A549 (cell line): ENCODE measurements around the gene SLC39A11. TPM values are rescaled to one million over a fixed set of nuclear protein-coding genes. Genes with fewer than 3 reads are reported as not detected.

Source experiments
- ATAC-seq, 2 experiments: fragments of 200-7000 bp in 1 of 2; fragments of >200 bp in 1 of 2; cut with Nextera tagmentation in 1 of 2; cut with Tn5 transposase in 1 of 2; 3 replicates each; pipeline versions ENCODE4 v1.8.0 to v1.9.1; 2018 to 2020; ENCODE audit warnings: mild to moderate bottlenecking in 1 of 2, moderate library complexity in 1 of 2
- CTCF ChIA-PET: fragments of 300-600 bp; sonication (Branson Sonifier 250); formaldehyde crosslinking; extraction: SDS; loops from one replicate; lab custom pipeline; 2021; ENCODE audit warnings: antibody characterized with exemption, inconsistent platforms; lab: Yijun Ruan, JAX
- POLR2A ChIA-PET: fragments of 350-600 bp; formaldehyde crosslinking; extraction: SDS; loops from one replicate; lab custom pipeline; 2021; ENCODE audit warnings: antibody characterized with exemption, inconsistent platforms; lab: Yijun Ruan, JAX
- DNase-seq, 2 experiments: peaks; one replicate each; pipeline versions ENCODE4 v3.0.0 to v3.0.0-alpha.2; 2011 to 2016; ENCODE audit warnings: low read depth in 1 of 2, low spot score in 1 of 2
- FAIRE-seq: peaks from 2 replicates; lab custom pipeline; 2011; peaks lifted over from hg19 to GRCh38; lab: Jason Lieb, UNC
- H3K27ac ChIP-seq, 2 experiments: fragments of >200 bp; sonication (Bioruptor Twin); formaldehyde crosslinking; 3 replicates each; pipeline ENCODE4 v1.5.1; 2016 to 2017
- H3K4me1 ChIP-seq: fragments of >200 bp; sonication (Bioruptor Twin); formaldehyde crosslinking; 3 replicates; pipeline ENCODE4 v1.6.1; 2016
- H3K4me2 ChIP-seq: fragments of >200 bp; sonication (Bioruptor Twin); formaldehyde crosslinking; 3 replicates; pipeline ENCODE4 v1.6.1; 2016
- H3K4me3 ChIP-seq: fragments of >200 bp; sonication (Bioruptor Twin); formaldehyde crosslinking; 3 replicates; pipeline ENCODE4 v1.5.1; 2016
- H3K9me3 ChIP-seq: fragments of >200 bp; sonication (Bioruptor Twin); formaldehyde crosslinking; 3 replicates; pipeline ENCODE4 v1.6.1; 2016
- CBX8 ChIP-seq: fragments of 200-600 bp; sonication (generic); IDR thresholded peaks from 2 replicates; pipeline ENCODE4 v1.6.1; 2016
- CHD2 ChIP-seq: fragments of 150-350 bp; IDR thresholded peaks from 2 replicates; pipeline ENCODE4 v1.6.1; 2014; ENCODE audit warnings: low read length; ENCODE audit not compliant: partially characterized antibody
- CTCF ChIP-seq: fragments of >200 bp; sonication (Bioruptor Twin); formaldehyde crosslinking; IDR thresholded peaks from 3 replicates; pipeline ENCODE4 v1.5.1; 2016
- EHF ChIP-seq: fragments of 250-450 bp; sonication (Bioruptor Pico); IDR thresholded peaks from 2 replicates; pipeline ENCODE4 v1.5.0; 2020; ENCODE audit warnings: mild to moderate bottlenecking
- EHMT2 ChIP-seq: fragments of 200-600 bp; sonication (generic); IDR thresholded peaks from 2 replicates; pipeline ENCODE4 v1.6.1; 2016; ENCODE audit warnings: antibody characterized with exemption, low read depth, mild to moderate bottlenecking, moderate library complexity
- ESRRA ChIP-seq: fragments of 150-350 bp; IDR thresholded peaks from 2 replicates; pipeline ENCODE4 v1.6.1; 2014; ENCODE audit warnings: mild to moderate bottlenecking, low read length, borderline replicate concordance
- FOSL2 ChIP-seq, 2 experiments: fragments of 450-650 bp in 1 of 2; fragments of >200 bp in 1 of 2; sonication (Bioruptor Twin) in 1 of 2; formaldehyde crosslinking; IDR thresholded peaks; 2 replicates each; pipeline versions ENCODE4 v1.5.0 to v1.6.1; 2016 to 2020; ENCODE audit warnings: mild to moderate bottlenecking in 1 of 2, moderate library complexity in 1 of 2
- GATA3 ChIP-seq: IDR thresholded peaks from 2 replicates; pipeline ENCODE4 v1.6.1; 2012; ENCODE audit warnings: borderline replicate concordance
- HDAC2 ChIP-seq: fragments of 200-600 bp; sonication (generic); IDR thresholded peaks from 2 replicates; pipeline ENCODE4 v1.6.1; 2016
- HEYL ChIP-seq: fragments of 250-450 bp; sonication (Bioruptor Pico); IDR thresholded peaks from 2 replicates; pipeline ENCODE4 v1.8.0; 2021; ENCODE audit warnings: mild to moderate bottlenecking, moderate library complexity
- HOXB13 ChIP-seq: fragments of 250-450 bp; sonication (Bioruptor Pico); IDR thresholded peaks from 2 replicates; pipeline ENCODE4 v1.5.0; 2020; ENCODE audit warnings: low read depth, mild to moderate bottlenecking, moderate library complexity
- HOXB5 ChIP-seq: fragments of 250-450 bp; sonication (Bioruptor Pico); IDR thresholded peaks from 2 replicates; pipeline ENCODE4 v1.5.0; 2020; ENCODE audit warnings: mild to moderate bottlenecking, moderate library complexity
- JUN ChIP-seq, 2 experiments: fragments of >200 bp; sonication (Bioruptor Twin); formaldehyde crosslinking; IDR thresholded peaks; 2 replicates in 1 of 2; 3 replicates in 1 of 2; pipeline ENCODE4 v1.6.1; 2016 to 2017
- MAFK ChIP-seq: fragments of 450-650 bp; IDR thresholded peaks from 2 replicates; pipeline ENCODE4 v1.6.1; 2014; ENCODE audit not compliant: partially characterized antibody
- MYC ChIP-seq: IDR thresholded peaks from 2 replicates; pipeline ENCODE4 v1.6.1; 2012; ENCODE audit warnings: mild to moderate bottlenecking, inconsistent platforms, low read length, improper control_type of control experiment, borderline replicate concordance
- NPAS2 ChIP-seq: fragments of 250-450 bp; sonication (Bioruptor Pico); IDR thresholded peaks from 2 replicates; pipeline ENCODE4 v1.8.0; 2022; ENCODE audit warnings: mild to moderate bottlenecking, moderate library complexity, borderline replicate concordance
- PBX3 ChIP-seq: IDR thresholded peaks from 2 replicates; pipeline ENCODE4 v1.6.1; 2012
- PHF8 ChIP-seq: fragments of 200-600 bp; sonication (generic); IDR thresholded peaks from 2 replicates; pipeline ENCODE4 v1.6.1; 2016; ENCODE audit warnings: low read depth, mild to moderate bottlenecking, antibody characterized with exemption, moderate library complexity, borderline replicate concordance
- RAD21 ChIP-seq, 2 experiments: fragments of >200 bp in 1 of 2; sonication (Bioruptor Twin) in 1 of 2; formaldehyde crosslinking in 1 of 2; IDR thresholded peaks in 1 of 2; conservative IDR thresholded peaks in 1 of 2; 2 replicates in 1 of 2; 3 replicates in 1 of 2; pipeline ENCODE4 v1.6.1; 2012 to 2018; ENCODE audit warnings: inconsistent platforms in 1 of 2
- RCOR1 ChIP-seq: fragments of 150-350 bp; IDR thresholded peaks from 2 replicates; pipeline ENCODE4 v1.6.1; 2014; ENCODE audit warnings: antibody characterized with exemption, low read length, low read depth
- REST ChIP-seq: fragments of 200-600 bp; sonication (generic); IDR thresholded peaks from 2 replicates; pipeline ENCODE4 v1.6.1; 2016; ENCODE audit warnings: antibody characterized with exemption, mild to moderate bottlenecking, moderate library complexity
- SREBF2 ChIP-seq: fragments of 450-650 bp; IDR thresholded peaks from 2 replicates; pipeline ENCODE4 v1.6.1; 2014; ENCODE audit warnings: mild to moderate bottlenecking, moderate library complexity
- TP53 ChIP-seq: fragments of 250-450 bp; sonication (Bioruptor Pico); IDR thresholded peaks from 2 replicates; pipeline ENCODE4 v1.5.0; 2021; ENCODE audit warnings: mild to moderate bottlenecking, moderate library complexity
- ZSCAN20 ChIP-seq: fragments of 250-450 bp; sonication (Bioruptor Pico); IDR thresholded peaks from 2 replicates; pipeline ENCODE4 v1.8.0; 2022; ENCODE audit warnings: mild to moderate bottlenecking, moderate library complexity
- WGBS: methylation state at CpG from one replicate; pipeline ENCODE4 v1.1.6; 2017; ENCODE audit errors: missing lambda C conversion rate; 5-methylcytosine and 5-hydroxymethylcytosine counted together
- polyA plus RNA-seq, 4 experiments: library from polyadenylated mRNA; depleted of rRNA in 3 of 4; stranded (reverse); fragments of >200 nt; fragmentation: RNase III in 1 of 4; extraction: RNeasy Plus Mini Kit Qiagen cat#74134 plus additional on column Dnase treatment in 1 of 4; gene quantifications; 2 replicates in 3 of 4; 3 replicates in 1 of 4; pipeline ENCODE4 v1.2.3, GENCODE V29; 2011 to 2017
- TF ChIP-seq, protein P1 (sequence below): fragments of 250-450 bp; sonication (Bioruptor Pico); IDR thresholded peaks from 2 replicates; pipeline ENCODE4 v1.5.0; 2020; ENCODE audit warnings: low read depth, mild to moderate bottlenecking, moderate library complexity
- TF ChIP-seq, protein P2 (sequence below): fragments of 150-350 bp; IDR thresholded peaks from 2 replicates; pipeline ENCODE4 v1.6.1; 2014; ENCODE audit warnings: low read depth, mild to moderate bottlenecking, low read length
- TF ChIP-seq, protein P3 (sequence below): fragments of >200 bp; sonication (Bioruptor Twin); formaldehyde crosslinking; IDR thresholded peaks from 2 replicates; pipeline ENCODE4 v1.6.1; 2016

The SLC39A11 gene
- polyA plus RNA-seq, 2 of the 4 experiments (the other 2 are of a cell fraction) = 18.4 to 25.2 TPM

- Histone ChIP-seq H3K4me2 (no peak overlapping the region), H3K4me1 (peaks cover 12% of the 10 kb centered on the region), H3K27ac (no peak overlapping the region), H3K4me3 (no peak overlapping the region), H3K9me3 (no peaks in the 10 kb centered on the region)
- POLR2A ChIA-PET = no interaction called here
- FAIRE-seq = no peak
- TF ChIP-seq RCOR1 (no peak), MAFK (no peak), MYC (no peak), PHF8 (no peak), CBX8 (no peak), ZSCAN20 (CRISPR knock-in tag) (no peak), TP53 (CRISPR knock-in tag) (no peak), HDAC2 (no peak), GATA3 (no peak), PBX3 (no peak), NPAS2 (no peak), FOSL2 (IDR thresholded peaks at IDR 0.05) (no peak), FOSL2 (CRISPR knock-in tag; IDR thresholded peaks at IDR 0.05) (no peak), REST (no peak), EHMT2 (no peak), SREBF2 (no peak), JUN (IDR thresholded peaks at IDR 0.05) (no peak), ESRRA (no peak)
- TF ChIP-seq, protein P1, sequence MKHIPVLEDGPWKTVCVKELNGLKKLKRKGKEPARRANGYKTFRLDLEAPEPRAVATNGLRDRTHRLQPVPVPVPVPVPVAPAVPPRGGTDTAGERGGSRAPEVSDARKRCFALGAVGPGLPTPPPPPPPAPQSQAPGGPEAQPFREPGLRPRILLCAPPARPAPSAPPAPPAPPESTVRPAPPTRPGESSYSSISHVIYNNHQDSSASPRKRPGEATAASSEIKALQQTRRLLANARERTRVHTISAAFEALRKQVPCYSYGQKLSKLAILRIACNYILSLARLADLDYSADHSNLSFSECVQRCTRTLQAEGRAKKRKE (CRISPR knock-in tag) = no peak
- TF ChIP-seq, protein P2, sequence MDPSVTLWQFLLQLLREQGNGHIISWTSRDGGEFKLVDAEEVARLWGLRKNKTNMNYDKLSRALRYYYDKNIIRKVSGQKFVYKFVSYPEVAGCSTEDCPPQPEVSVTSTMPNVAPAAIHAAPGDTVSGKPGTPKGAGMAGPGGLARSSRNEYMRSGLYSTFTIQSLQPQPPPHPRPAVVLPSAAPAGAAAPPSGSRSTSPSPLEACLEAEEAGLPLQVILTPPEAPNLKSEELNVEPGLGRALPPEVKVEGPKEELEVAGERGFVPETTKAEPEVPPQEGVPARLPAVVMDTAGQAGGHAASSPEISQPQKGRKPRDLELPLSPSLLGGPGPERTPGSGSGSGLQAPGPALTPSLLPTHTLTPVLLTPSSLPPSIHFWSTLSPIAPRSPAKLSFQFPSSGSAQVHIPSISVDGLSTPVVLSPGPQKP = no peak
- no peak for ATAC-seq
- CTCF ChIA-PET = no interaction called here
- 78% methylated on average over 8 of the region's 8 CpGs for WGBS
- no peak for DNase-seq
Measured at GRCh38 chr17:72887322-72887721, 205.2 kb downstream of the SLC39A11 start.

DNA sequence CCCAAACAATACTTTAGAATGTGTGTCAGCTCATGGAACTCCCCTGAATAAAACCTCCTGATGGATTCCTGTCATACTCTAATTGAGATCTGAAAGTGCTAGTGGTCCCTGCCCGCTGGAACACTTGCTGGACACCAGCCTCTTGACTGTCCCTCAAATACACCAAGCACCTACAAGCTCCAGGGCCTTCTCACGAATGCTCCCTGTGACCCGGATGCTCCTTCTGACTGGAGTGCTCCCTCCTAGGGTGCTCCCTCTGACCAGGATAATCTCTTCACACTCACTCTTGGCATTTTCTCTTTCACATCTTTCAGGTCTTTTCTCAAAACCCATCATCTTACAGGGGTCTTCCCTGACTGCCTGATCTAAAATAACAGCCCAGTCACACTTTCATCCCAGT, 205.9 kb downstream of the SLC39A11 start:
- Histone ChIP-seq H3K9me3 (no peaks in the 10 kb centered on the region), H3K27ac (no peak overlapping the region), H3K4me1 (peaks cover 12% of the 10 kb centered on the region), H3K4me3 (no peak overlapping the region), H3K4me2 (no peak overlapping the region)
- ChIA-PET CTCF (no interaction called here), POLR2A (no interaction called here)
- FAIRE-seq = no peak
- no peak for ATAC-seq
- WGBS = 99% methylated on average over 3 of the region's 3 CpGs
- DNase-seq = no peak
- TF ChIP-seq, protein P3, sequence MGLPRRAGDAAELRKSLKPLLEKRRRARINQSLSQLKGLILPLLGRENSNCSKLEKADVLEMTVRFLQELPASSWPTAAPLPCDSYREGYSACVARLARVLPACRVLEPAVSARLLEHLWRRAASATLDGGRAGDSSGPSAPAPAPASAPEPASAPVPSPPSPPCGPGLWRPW = no peak
- TF ChIP-seq RAD21 (conservative IDR thresholded peaks at IDR 0.05 in 1 of 2, IDR thresholded peaks at IDR 0.05 in 1 of 2) = no peak
- TF ChIP-seq HOXB5 (CRISPR knock-in tag) = no peak
- no peak for TF ChIP-seq EHF (CRISPR knock-in tag)
- no peak for TF ChIP-seq HEYL (CRISPR knock-in tag)
- TF ChIP-seq RCOR1 = no peak
- no peak for TF ChIP-seq ZSCAN20 (CRISPR knock-in tag)
- no peak for TF ChIP-seq CTCF
- no peak for TF ChIP-seq NPAS2
- TF ChIP-seq, protein P2 = no peak
- no peak for TF ChIP-seq HOXB13
- no peak for TF ChIP-seq CHD2
